ENCODE results near the gene MLEC. TPM values are rescaled to one million over a fixed set of nuclear protein-coding genes. Genes with fewer than 3 reads are reported as not detected.
A peak's percentile ranks its signal among the peaks of the same experiment; 100 is the strongest.

MLEC gene, protein sequence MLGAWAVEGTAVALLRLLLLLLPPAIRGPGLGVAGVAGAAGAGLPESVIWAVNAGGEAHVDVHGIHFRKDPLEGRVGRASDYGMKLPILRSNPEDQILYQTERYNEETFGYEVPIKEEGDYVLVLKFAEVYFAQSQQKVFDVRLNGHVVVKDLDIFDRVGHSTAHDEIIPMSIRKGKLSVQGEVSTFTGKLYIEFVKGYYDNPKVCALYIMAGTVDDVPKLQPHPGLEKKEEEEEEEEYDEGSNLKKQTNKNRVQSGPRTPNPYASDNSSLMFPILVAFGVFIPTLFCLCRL
- 100 to 1,000 TPM in 3 of 4 donors, 10 to 100 TPM in 1; 75.6 to 153 (median 130) TPM for total RNA-seq

DNA sequence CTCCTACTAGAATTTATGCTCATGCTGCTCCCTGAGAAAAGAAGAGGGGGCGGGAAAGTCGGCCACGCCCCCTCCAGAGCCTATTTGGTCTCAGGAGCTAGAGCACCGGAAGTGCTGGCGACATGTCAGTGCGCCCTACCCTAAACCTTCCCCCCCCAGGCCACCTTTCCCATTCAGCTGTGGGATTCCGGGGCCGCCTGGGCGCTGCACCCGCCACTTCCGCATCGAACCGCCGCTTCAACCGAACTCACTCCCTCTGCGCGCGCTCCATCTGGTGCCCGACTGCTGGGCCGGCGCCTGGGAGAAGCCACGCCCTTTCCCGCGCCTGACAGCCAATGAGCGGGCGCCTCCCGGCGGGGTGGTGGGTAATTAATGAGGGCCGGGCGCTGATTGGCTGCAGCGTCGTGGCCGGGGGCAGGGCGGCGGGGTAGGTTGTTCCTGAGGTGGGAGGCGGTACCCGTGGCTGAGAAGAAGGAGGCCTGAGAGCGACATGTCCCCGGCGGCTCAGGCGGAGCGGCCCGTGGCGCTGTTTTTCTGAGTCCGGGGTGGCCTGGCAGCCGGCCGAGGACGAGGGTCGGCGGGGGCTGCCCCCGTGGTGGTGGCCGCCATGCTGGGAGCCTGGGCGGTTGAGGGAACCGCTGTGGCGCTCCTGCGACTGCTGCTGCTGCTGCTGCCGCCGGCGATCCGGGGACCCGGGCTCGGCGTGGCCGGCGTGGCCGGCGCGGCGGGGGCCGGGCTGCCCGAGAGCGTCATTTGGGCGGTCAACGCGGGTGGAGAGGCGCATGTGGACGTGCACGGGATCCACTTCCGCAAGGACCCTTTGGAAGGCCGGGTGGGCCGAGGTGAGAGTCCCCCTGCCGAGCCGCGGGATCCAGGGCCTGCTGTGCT, at the start of gene MLEC:
Gene MLEC, plus strand, starts transcription at position 460 of the 888 bp plus-strand sequence. Its CDS starts 148 bp downstream, at position 608.
- Histone ChIP-seq H3K9me3 (no peaks in the 10 kb centered on the region), H3K4me3 (peak within 1 kb of the TSS; percentile 75 to 99 (median 84)), H3K36me3 (no peaks in the 10 kb centered on the region), H3K27ac (peak within 1 kb of the TSS; percentile 94 to 98 (median 96)), H3K4me1 (peaks cover 33 to 48% (median 38%) of the 10 kb centered on the region in 4 donors), H3K27me3 (no peaks in the 10 kb centered on the region)
- DNase-seq, result peak; percentile 99
- TF ChIP-seq POLR2A (IDR thresholded peaks at IDR 0.05), result peak; percentile 94
- TF ChIP-seq POLR2AphosphoS5 (IDR thresholded peaks at IDR 0.05), result peak; percentile 94 to 97 (median 97)
- TF ChIP-seq, protein P1, sequence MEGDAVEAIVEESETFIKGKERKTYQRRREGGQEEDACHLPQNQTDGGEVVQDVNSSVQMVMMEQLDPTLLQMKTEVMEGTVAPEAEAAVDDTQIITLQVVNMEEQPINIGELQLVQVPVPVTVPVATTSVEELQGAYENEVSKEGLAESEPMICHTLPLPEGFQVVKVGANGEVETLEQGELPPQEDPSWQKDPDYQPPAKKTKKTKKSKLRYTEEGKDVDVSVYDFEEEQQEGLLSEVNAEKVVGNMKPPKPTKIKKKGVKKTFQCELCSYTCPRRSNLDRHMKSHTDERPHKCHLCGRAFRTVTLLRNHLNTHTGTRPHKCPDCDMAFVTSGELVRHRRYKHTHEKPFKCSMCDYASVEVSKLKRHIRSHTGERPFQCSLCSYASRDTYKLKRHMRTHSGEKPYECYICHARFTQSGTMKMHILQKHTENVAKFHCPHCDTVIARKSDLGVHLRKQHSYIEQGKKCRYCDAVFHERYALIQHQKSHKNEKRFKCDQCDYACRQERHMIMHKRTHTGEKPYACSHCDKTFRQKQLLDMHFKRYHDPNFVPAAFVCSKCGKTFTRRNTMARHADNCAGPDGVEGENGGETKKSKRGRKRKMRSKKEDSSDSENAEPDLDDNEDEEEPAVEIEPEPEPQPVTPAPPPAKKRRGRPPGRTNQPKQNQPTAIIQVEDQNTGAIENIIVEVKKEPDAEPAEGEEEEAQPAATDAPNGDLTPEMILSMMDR (IDR thresholded peaks at IDR 0.05), result no peak
- TF ChIP-seq EP300 (IDR thresholded peaks at IDR 0.05; ENCODE audit: low read depth), result no peak
- 0% methylated on average over 84 of the region's 84 CpGs; no CpG with 5 or more reads in 1 of the 2 donors for whole genome bisulfite sequencing, 2 donors (ENCODE audit: low coverage in 1 of 2)
- in situ Hi-C loops (cut with MboI; ENCODE audit: low pct_ligation_motif_present in 1 of 4, low pct_unique_long_range_greater_than_20kb in 1 of 4, low sequenced_read_pairs in 3 of 4) (no loop called here), intact Hi-C loops (cut with DNase I; ENCODE audit: low total_unique reads) (no loop called here)

DNA sequence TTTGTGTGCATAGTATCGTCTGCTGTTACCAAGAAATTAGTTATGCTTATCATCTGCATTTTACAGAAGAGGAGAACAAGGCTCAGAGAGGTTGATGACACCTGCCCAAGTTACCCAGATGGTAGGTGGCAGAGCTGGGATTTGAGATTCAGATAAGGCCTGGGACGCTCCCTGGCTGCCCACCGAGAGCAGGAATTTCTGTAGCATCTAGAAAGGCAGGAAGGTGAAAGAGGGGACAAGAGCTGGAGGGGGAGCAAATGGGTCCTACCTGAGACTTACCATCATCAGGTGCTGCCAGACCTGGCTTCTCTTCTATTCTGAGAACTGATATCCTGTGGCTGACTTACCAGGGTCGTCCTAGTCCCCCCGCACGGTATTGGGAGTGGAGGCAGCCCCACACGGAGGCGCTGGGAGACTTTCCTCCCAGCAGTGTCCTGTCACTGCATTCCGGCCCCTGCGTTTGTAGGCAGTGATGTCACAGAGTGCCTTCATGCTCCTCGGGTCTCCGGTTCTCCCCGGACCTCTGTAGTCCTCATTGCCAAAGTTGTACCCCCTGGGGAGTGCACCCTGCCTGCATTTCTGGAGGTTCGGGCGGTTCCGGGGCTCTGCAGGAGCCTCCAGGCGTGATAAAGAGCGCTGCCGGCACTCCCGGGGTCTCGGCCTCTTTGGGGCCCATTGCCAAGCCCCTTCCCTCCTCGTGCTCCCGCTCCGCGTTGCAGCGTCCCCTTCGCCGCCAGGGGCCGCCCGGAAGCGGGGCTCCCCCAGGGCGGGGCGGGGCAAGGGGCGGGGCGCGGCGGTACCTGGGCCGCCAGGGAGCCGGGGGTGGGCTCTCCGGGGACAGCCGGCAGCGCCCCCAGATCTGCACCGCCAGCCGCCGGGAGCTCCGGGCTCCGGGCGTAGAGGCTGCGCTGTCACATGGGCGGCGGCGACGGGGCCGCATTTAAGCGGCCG, 46.9 kb upstream of the MLEC start, which contains the start of gene CABP1:
Gene CABP1, plus strand, starts transcription at position 856 of the 951 bp plus-strand sequence. Its CDS starts 60 bp downstream, at position 916.
- Histone ChIP-seq H3K4me1 (peaks cover 5 to 16% (median 14%) of the 10 kb centered on the region in 4 donors), H3K27me3 (peaks cover 57% of the 10 kb centered on the region), H3K4me3 (peak within 1 kb of the TSS; percentile 18 to 72 (median 46)), H3K36me3 (no peaks in the 10 kb centered on the region), H3K27ac (no peak within 1 kb of the TSS), H3K9me3 (no peaks in the 10 kb centered on the region)
- 23% methylated on average over 26 of the region's 56 CpGs; no CpG with 5 or more reads in 1 of the 2 donors for WGBS, 2 donors (ENCODE audit: low coverage in 1 of 2)
- intact Hi-C loops (cut with DNase I; ENCODE audit: low total_unique reads), result no loop called here
- no peak for TF ChIP-seq POLR2A (IDR thresholded peaks at IDR 0.05)
- no peak for TF ChIP-seq EP300 (IDR thresholded peaks at IDR 0.05; ENCODE audit: low read depth)
- TF ChIP-seq, protein P1 (IDR thresholded peaks at IDR 0.05), result peak in 4 of 5 experiments; percentile 23 to 49 (median 34)
- TF ChIP-seq POLR2AphosphoS5 (IDR thresholded peaks at IDR 0.05), result no peak
- DNase-seq, result peak; percentile 57
- in situ Hi-C loops (cut with MboI; ENCODE audit: low pct_ligation_motif_present in 1 of 4, low pct_unique_long_range_greater_than_20kb in 1 of 4, low sequenced_read_pairs in 3 of 4), result loop anchor here (10.0 to 25.0 kb wide), 3 partner anchors 55 to 322 kb away; partner anchors contain the start of genes UNC119B (in 2 of the 4) and POP5 (in 1 of the 4)

DNA sequence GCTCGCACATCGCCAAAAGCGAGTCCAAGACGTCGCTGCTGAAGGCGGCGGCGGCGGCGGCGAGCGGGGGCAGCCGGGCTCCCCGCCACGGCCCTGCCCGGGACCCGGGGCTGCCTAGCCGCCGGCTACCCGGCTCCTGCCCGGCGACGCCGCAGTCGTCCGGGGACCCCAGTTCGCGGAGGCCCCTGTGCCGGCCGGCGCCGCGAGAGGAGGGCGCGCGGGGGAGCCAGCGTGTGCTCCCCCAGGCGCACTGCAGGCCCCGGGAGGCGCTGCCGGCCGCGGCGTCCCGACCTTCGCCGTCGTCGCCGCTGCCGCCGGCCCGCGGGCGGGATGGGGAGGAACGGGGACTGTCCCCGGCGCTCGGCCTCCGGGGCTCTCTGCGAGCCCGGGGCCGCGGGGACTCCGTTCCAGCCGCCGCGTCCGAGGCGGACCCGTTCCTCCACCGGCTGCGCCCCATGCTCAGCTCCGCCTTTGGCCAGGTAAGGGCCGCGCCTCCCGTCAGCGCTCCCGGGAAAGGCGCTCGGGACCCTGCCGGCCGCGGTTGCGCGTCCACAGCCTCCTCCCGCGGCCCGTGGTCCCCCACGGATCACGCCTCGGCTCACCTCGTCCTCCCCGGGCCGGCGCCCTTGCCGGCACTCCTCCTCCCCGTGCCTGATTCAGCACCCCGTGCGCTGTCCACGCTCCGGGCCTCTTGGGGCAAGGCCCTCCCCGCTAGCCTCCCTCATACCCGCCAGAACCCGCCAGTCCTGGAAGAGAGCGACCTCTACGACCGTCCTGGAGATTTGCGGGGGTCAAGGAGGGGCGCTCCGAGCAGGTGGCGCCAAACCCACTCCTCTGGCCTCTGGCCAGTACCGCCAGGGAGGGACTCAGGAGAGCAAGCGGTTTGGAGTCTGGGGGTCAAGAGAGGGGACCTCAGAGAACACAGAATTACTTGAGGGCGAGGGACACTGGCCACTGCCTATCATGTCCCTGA, 45.8 kb upstream of the MLEC start:
- TF ChIP-seq EP300 (IDR thresholded peaks at IDR 0.05; ENCODE audit: low read depth) (no peak), POLR2A (IDR thresholded peaks at IDR 0.05) (no peak), POLR2AphosphoS5 (IDR thresholded peaks at IDR 0.05) (no peak)
- TF ChIP-seq, protein P1 (IDR thresholded peaks at IDR 0.05), result no peak
- H3K36me3 ChIP-seq, result no peaks in the 10 kb centered on the region
- no peak overlapping the region for H3K27ac ChIP-seq
- peaks cover 5 to 16% (median 14%) of the 10 kb centered on the region in 4 donors for H3K4me1 ChIP-seq
- WGBS, 2 donors (ENCODE audit: low coverage in 1 of 2), result 0 to 1% methylated on average over 3 to 50 of the region's 115 CpGs
- DNase-seq, result peak; percentile 66
- no peaks in the 10 kb centered on the region for H3K9me3 ChIP-seq
- H3K4me3 ChIP-seq, result peak overlapping the region in 3 of 4 donors; percentile 40 to 72 (median 52)
- H3K27me3 ChIP-seq, result peaks cover 66% of the 10 kb centered on the region
- in situ Hi-C loops (cut with MboI; ENCODE audit: low pct_ligation_motif_present in 1 of 4, low pct_unique_long_range_greater_than_20kb in 1 of 4, low sequenced_read_pairs in 3 of 4) (loop anchor here (10.0 to 25.0 kb wide), 3 partner anchors 56 to 321 kb away; partner anchors contain the start of genes UNC119B (in 2 of the 4) and POP5 (in 1 of the 4)), intact Hi-C loops (cut with DNase I; ENCODE audit: low total_unique reads) (no loop called here)

All from transverse colon (tissue), 4 donors.